Right kidney (tissue), 9 donors: Measurements from ENCODE around the gene WFDC2.

ENCODE experiments used
- DNase-seq: peaks from one replicate; pipeline ENCODE4 v3.0.0-alpha.2; 2016
- long read RNA-seq, 8 donors: transcript quantifications; one replicate each; lab custom pipeline, GENCODE V29; 2026

WFDC2 gene, protein sequence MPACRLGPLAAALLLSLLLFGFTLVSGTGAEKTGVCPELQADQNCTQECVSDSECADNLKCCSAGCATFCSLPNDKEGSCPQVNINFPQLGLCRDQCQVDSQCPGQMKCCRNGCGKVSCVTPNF
- long read RNA-seq, donor 1, transcript WFDC2-204 (4 exons, 614 nt), result major isoform, 69 of 115 reads
- long read RNA-seq, donor 1, transcript WFDC2-203 (2 exons, 818 nt), result minor isoform, 15 of 115 reads
- long read RNA-seq, donor 1, partial matches to known transcripts, result 30 of 115 reads
- long read RNA-seq, donor 1, other reads (novel, unspliced or antisense), result 0 of 115 reads
- long read RNA-seq, donor 2, transcript WFDC2-204 (4 exons, 614 nt), result major isoform, 51 of 71 reads
- long read RNA-seq, donor 2, transcript WFDC2-203 (2 exons, 818 nt), result minor isoform, 11 of 71 reads
- long read RNA-seq, donor 2, partial matches to known transcripts, result 9 of 71 reads
- long read RNA-seq, donor 2, other reads (novel, unspliced or antisense), result 0 of 71 reads
- long read RNA-seq, donor 3, transcript WFDC2-203 (2 exons, 818 nt), result minor isoform, 16 of 67 reads
- long read RNA-seq, donor 3, transcript WFDC2-204 (4 exons, 614 nt), result major isoform, 41 of 67 reads
- long read RNA-seq, donor 3, partial matches to known transcripts, result 9 of 67 reads
- long read RNA-seq, donor 3, other reads (novel, unspliced or antisense), result 0 of 67 reads
- long read RNA-seq, donor 4, transcript WFDC2-203 (2 exons, 818 nt), result minor isoform, 22 of 111 reads
- long read RNA-seq, donor 4, transcript WFDC2-204 (4 exons, 614 nt), result major isoform, 74 of 111 reads
- long read RNA-seq, donor 4, partial matches to known transcripts, result 15 of 111 reads
- long read RNA-seq, donor 4, other reads (novel, unspliced or antisense), result 0 of 111 reads
- long read RNA-seq, donor 5, transcript WFDC2-203 (2 exons, 818 nt), result minor isoform, 25 of 137 reads
- long read RNA-seq, donor 5, transcript WFDC2-204 (4 exons, 614 nt), result major isoform, 81 of 137 reads
- long read RNA-seq, donor 5, partial matches to known transcripts, result 31 of 137 reads
- long read RNA-seq, donor 5, other reads (novel, unspliced or antisense), result 0 of 137 reads
- long read RNA-seq, donor 6, transcript WFDC2-204 (4 exons, 614 nt), result major isoform, 85 of 136 reads
- long read RNA-seq, donor 6, transcript WFDC2-203 (2 exons, 818 nt), result minor isoform, 28 of 136 reads
- long read RNA-seq, donor 6, partial matches to known transcripts, result 22 of 136 reads
- long read RNA-seq, donor 6, other reads (novel, unspliced or antisense), result 0 of 136 reads
- long read RNA-seq, donor 7, transcript WFDC2-203 (2 exons, 818 nt), result minor isoform, 20 of 121 reads
- long read RNA-seq, donor 7, transcript WFDC2-204 (4 exons, 614 nt), result major isoform, 87 of 121 reads
- long read RNA-seq, donor 7, partial matches to known transcripts, result 12 of 121 reads
- long read RNA-seq, donor 7, other reads (novel, unspliced or antisense), result 0 of 121 reads
- long read RNA-seq, donor 8, transcript WFDC2-204 (4 exons, 614 nt), result major isoform, 50 of 80 reads
- long read RNA-seq, donor 8, transcript WFDC2-203 (2 exons, 818 nt), result minor isoform, 13 of 80 reads
- long read RNA-seq, donor 8, partial matches to known transcripts, result 16 of 80 reads
- long read RNA-seq, donor 8, other reads (novel, unspliced or antisense), result 0 of 80 reads

DNA sequence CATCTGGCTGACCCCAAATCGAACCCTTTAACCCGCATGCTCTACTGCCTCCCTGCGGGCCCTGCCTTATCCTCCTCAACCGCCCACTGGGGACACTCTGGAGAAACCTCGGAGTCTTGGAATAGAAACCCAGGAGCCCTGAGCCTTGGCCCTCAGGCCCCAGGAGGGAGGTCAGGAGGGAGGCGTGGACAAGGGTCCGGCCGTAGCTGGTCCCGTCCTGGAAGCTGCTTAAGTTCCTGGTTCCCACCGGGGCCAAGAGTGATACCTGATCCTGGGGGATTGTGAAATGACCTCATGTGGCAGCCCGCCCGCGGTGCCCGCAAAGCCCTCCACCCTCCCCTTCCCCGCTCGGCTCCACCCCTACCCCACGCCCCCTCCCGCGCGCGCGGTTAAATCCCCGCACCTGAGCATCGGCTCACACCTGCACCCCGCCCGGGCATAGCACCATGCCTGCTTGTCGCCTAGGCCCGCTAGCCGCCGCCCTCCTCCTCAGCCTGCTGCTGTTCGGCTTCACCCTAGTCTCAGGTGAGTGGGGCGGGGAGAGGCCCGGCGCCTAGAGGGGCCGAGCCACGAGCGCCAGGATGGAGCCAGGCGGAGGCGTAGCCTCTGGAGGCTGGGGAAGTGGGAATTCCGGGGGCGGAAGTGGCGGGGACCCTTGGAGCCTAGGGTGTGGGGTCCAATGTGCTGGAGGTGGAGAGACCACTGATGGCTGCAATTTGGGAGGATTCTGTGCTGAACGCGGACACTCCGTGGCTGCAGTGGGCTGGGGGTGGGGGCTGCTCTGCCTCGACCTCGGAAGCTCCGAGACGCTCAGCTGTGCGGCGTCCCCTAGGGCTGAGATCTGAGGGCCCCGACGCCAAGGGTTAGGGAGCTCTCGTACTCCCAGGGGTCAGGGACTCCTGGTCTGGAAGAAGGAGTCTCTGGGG lies at the start of gene WFDC2:
Gene WFDC2, plus strand, starts transcription at position 418 of the 926 bp plus-strand sequence. Its CDS starts 29 bp downstream, at position 447.
- DNase-seq, result peak; percentile 66

DNA sequence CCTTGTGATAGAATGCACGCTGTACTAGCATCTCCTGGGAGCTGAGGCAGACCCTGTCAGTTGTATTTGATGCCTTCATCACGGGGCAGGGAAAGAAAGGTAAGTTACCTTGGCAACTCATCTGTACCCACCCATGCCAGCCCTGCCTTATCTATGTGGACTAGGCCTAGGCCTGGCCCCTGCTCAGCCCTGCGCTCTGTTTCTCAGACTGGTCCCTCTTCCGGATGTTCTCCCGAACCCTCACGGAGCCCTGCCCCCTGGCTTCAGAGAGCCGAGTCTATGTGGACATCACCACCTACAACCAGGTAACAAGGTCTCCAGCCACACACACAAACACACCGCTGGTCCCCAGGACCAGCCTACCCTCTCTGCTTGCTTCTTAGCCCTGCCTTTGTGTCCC lies 49.4 kb upstream of the WFDC2 start:
- no peak for DNase-seq

DNA sequence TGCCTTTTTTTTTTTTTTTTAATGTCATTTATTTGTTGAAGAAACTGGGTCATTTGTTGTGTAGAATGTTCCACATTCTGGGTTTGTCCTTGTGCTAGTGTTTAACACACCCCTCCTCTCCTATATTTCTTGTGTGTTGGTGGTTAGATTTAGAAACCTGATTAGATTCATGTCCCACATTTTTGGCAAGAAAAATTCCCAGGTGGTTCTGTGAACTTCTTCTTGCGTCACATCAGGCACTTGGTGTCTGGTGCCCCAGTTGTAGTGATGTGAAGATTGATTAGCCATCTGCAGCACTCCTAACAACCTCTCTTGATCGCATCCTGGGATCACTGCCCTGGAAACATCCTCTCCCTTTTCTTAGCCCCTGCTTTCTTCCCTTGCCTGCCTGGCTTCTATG lies 45.9 kb upstream of the WFDC2 start:
- no peak for DNase-seq

DNA sequence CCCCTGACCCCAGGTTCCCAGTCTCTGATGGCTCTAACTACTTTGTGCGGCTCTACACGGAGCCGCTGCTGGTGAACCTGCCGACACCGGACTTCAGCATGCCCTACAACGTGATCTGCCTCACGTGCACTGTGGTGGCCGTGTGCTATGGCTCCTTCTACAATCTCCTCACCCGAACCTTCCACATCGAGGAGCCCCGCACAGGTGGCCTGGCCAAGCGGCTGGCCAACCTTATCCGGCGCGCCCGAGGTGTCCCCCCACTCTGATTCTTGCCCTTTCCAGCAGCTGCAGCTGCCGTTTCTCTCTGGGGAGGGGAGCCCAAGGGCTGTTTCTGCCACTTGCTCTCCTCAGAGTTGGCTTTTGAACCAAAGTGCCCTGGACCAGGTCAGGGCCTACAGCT lies 44.0 kb upstream of the WFDC2 start:
- DNase-seq, result no peak

DNA sequence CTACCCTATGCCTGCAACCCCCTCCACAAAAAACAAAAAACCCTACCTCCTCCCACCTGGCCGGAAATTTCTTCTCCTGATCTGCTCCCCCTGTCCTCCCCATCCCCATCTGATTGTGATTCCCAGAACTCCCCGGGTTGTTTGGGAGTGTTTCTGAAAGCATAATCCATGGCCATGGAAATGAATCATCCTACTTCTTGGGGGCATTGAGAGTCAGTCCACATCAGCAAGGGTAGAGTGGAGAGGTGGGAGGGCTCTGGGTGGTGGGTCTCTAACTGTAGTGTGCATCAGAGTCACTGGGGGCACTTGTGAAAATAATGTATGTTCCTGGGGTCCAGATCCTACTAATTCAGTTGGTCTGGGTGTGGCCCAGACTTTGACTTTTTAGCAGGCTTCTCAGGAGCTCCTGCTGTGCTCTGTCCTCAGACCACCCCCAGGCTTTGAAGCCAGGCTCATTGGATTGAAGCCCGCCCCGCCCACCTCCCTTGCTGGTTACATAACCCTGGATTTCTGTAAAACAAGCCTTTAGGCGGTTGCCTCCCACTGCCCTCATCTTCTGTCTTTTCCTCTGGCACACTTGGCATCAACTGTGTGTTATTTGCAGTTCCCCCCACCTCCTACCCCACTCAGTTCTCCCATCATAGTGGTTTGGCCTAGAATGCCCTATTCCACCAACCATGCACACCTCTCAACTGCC lies 43.1 kb upstream of the WFDC2 start:
- no peak for DNase-seq

DNA sequence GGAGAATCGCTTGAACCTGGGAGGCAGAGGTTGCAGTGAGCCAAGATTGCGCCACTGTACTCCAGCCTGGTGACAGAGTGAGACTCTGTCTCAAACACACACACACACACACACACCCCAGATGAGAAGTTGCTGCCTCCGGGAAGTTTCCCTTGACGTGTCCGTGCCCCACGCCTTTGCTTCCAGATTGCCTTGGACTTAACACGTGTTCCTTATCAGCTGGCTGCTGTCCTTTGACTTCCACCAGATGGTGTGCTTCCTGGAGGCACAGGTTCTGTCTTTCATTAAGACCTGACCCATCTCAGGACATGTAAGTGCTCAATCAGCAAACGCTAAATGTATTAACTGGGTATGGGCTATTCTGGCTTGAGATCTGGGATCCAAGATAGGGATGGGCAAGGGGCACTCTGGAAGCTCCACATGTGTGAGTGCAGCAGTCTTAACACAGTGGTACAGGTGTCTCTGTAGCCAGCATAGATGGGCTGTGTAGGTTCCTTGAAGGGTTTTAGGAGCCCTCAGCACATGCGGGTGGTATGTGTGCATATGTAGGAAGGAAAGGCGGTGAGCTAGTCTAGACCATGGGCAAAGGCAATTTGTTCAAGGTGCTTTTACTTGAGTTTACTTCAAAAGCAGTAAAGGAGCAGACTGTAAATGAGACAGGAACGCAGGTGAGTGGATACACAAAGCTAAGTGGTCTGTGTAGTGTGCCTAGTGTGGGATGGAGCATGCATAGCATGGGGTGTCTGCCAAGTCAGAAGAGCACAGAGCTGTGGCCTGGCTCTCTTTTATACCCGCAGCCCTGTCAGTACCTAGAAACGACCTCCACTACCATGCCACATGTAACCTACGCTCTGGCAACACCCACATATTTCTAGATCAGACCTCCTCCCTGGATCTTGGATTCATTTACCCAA lies 42.1 kb upstream of the WFDC2 start:
- no peak for DNase-seq

DNA sequence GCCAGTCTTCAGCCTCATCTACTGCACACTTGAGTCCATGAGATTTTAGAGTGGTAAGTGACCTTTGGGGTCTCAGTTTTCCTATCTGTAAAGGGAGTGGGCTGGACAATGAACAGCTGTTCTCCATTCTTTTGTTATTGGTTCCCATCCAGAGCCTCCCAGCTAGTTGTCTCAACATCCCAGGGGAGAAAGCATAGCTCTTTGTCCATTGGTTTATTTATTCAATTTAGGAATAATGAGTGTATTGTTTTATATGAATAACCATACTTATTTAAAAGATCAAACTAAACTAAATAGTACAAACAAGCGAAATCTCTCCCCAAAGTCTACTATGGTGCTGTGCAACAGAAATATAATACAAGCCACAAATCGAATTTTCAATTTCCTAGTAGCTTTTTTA lies 39.9 kb upstream of the WFDC2 start:
- DNase-seq, result no peak

DNA sequence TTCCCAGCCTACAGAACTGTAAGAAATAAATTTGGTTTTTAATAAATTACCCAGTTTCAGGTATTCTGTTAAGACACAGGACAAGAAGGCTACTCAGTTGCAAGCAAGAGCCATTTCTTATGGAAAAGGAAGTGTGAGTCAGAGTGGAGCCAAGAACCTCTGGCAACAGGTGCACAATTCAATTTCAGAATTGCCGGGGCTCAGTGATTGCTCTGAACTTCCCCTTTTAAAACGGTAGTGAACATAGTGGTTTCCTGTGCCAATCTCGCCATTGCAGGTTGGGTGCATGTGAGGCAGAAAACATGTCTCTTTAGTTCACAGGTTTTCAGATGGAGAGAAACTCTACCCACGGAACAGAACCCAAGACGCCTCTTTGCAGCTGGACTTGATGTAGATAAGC lies 37.3 kb upstream of the WFDC2 start:
- no peak for DNase-seq

DNA sequence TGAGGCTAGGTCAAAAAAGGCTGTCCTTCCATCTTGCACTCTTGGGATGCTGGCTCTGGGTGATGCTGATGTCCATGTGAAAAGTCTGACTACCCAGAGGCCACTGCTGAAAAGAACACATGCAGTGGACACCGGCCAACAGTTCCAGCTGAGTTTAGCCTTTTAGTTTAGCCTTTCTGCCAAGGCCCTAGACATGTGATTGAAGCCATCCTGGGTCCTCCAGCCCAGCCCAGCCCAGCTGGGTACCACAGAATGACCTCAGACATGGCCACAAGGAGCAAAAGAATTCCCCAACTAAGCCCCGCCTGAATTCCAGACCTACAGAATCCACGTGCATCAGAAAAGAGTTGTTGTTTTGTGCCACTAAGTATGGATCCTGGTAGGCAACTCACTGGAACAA lies 36.2 kb upstream of the WFDC2 start:
- no peak for DNase-seq

DNA sequence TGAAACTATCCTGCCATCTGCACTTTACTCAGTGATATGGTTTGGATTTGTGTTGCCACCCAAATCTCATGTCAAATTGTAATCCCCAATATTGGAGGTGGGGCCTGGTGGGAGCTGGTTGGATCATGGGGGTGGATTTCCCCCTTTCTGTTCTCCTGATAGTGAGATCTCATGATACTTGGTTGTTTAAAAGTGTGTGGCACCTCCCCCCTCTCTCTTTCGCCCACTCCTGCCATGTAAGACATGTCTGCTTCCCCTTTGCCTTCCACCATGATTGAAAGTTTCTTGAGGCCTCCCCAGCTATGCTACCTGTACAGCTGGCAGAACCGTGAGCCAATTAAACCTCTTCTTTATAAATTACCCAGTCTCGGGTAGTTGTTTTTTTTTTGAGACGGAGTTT lies 35.6 kb upstream of the WFDC2 start:
- no peak for DNase-seq

DNA sequence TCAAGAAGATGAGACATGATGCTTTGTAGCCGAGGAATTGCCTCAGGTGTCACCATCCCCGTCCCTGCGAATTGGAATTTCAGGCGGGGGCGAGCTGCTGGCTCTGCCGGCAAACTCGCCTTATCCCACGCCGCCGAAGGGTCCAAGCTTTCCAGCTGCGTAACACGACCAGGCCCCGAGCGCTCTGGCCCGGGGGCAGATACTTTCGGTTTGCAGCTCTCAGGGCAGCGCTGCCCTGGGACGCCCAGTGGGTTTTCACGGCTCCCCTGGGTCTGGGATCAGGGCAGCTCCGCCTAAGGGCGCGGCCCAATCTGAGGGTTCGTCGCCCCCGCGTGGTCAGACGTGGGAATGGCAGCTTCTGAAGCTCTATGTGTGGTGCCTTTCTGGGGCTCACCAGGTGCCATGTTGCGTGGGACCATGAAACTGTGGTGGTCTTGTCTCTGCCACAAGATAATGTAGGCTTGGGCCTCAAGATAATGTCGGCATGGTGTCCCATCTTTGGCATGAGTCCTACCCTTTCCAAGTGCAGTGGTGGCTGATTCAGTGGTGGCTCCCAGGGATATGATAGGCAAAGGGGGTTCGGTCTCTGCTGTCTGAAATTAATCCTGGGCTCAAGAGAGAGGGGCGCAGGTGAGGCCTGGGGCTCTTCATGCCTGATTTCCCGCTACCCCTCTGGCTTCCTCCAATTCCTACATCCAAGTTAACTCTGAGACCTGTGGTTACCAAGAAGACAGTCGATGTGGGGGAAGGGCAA lies 32.6 kb upstream of the WFDC2 start:
- peak; percentile 83 for DNase-seq

DNA sequence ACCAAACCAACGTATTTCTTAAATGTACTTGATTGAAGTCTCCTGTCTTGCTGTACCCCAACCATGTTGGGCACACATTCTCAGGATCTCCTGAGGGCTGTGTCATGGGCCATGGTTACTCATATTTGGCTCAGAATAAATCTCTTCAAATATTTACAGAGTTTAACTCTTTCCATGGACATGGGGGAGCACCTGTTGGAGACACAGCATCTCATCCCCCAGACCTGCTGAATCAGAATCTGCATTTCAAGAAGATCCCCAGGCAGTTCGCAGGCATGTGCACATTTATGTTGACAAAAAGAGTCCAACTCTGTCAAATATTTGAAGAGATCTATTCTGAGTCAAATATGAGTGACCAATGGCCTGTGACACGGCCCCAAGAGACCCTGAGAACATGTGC lies 29.1 kb upstream of the WFDC2 start:
- DNase-seq, result no peak

DNA sequence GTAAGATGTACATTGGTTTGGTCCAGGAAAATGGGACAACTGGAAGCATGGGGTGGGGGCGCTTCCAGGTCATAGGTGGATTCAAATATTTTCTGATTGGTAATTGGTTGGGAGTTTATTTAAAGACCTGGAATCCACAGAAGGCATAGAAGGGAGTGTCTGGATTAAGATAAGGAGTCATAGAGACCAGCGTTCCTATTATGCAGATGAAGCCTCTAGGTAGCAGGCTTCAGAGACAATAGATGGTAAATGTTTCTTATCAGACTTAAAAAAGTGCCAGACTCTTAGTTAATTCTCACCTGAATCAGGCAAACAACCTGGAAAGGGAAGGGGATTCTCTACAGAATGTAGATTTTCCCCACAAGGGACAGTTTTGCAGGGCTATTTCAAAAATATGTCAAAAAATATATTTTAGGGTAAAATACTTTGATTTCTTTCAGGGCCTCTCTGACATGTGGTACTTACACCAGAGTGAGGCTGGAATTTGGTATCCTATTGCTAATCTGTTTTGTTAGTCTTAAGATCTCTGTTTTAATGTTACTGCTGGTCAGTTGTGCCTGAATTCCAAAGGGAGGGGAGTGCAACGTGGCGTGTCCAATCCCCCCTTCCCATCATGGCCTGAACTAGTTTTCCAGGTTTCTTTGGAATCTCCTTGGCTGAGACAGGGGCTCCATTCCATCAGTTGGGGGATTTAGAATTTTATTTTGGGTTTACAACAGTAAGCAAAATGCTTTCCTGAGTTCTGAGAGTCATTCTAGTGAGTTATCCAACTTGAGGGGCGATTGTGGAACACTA lies 28.5 kb upstream of the WFDC2 start:
- DNase-seq, result no peak

DNA sequence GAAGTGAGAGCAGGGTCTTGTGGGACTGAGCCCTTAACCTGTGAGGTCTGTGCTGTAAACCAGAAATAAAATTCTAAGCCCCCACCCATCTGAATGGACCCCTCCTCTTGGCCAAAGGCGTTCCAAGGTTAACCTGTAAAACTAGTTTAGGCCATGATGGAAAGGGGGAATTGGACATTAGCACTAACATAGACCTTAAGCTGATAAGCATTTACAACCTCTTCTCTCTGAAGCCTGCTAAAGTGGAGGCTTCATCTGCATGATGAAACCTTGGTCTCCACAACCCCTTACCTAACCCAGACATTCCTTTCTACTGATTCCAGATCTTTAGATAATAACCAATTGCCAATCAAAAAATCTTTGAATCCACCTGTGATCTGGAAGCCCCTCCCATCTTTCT lies 27.8 kb upstream of the WFDC2 start:
- DNase-seq, result no peak

DNA sequence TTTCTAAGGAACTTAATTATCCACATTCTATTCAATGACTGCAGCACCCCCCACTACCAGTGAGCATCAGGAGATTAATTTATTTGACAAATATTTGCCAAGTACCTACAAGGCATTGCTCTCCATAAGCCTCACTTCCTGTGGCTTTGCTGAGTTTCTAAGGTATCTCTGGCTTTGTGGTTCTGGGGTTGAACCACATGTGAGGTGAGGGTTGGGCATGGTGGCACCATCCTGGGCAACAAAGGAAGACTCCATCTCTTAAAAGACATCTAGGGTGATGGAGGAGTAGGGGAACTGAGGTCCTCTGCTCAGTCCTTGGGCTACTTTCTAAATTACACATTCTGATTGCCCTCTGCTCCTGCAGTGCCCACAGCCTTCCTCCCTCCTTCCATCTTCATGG lies 25.5 kb upstream of the WFDC2 start:
- DNase-seq, result no peak

DNA sequence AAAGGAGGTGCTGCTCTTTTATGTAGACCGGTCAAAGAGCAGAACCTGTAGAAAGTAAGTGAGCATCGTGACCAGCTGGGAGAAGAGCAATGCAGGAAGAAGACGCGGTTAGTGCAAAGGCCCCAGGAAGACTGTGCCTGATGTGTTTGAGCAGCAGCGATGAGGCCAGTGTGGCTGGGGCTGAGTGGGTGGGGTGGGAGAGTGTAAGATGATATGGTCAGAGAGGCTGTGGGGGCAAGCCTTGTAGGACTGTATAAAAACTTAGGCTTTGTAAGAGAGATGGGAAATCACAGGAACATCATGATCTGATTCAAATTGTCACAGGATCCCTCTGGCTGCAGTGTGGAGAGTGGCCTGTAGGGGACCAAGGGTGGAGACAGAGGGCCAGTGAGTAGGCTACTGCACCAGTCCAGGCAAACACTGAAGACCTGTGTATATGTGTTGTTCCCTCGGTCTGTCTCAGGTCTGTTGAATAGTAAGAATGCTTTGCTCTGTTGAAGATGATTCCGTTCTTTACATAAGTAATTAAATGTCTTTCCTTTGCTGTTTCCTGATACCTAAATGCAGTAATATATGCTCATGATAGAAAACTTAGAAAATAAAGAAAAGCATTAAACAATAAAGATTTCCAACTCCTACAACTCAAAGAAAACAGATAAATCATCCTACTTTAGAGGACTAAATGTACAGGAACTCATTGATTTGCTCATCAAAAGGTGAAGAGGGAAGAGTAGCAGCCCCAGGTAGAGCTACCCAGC lies 23.6 kb upstream of the WFDC2 start:
- no peak for DNase-seq

DNA sequence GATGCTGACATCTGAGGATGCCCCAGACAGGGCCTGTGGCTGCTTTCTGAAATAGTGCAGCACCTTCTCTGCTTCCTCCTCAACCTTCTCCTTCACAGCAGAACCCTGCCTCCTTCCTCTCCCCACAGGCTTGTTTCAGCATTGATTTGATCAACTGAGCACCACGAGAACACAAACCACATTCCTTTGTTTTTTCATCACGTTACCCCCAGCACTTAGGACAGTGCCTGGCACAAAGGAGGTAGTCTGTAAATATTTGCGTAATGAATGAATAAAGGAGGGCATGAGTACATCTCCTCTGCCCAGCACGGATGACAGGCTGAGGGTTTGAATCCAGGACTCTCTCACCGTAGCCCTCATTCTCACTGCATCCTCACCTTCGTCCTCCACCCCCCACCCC lies 21.3 kb upstream of the WFDC2 start:
- no peak for DNase-seq
